AG04449 (cell line): ENCODE measurements around the gene SORL1.

Source experiments
- CTCF ChIA-PET: fragments of 350-600 bp; formaldehyde crosslinking; extraction: SDS; loops from one replicate; lab custom pipeline; 2021; ENCODE audit warnings: antibody characterized with exemption; lab: Yijun Ruan, JAX
- POLR2A ChIA-PET: fragments of 400-600, 350-600 bp; formaldehyde crosslinking; extraction: SDS; loops from one replicate; lab custom pipeline; 2020; ENCODE audit warnings: antibody characterized with exemption, inconsistent platforms; lab: Yijun Ruan, JAX
- DNase-seq: peaks from one replicate; pipeline ENCODE4 v3.0.0-alpha.2; 2010; ENCODE audit warnings: low read depth, low spot score
- H3K4me3 ChIP-seq: 2 replicates; pipeline ENCODE4 v1.5.1; 2011; ENCODE audit warnings: low read depth, mild to moderate bottlenecking, control low read depth, low read length
- CTCF ChIP-seq: IDR thresholded peaks from one replicate; pipeline ENCODE4 v1.5.1; 2011; ENCODE audit warnings: mild to moderate bottlenecking, moderate library complexity, low read length, control low read depth, inconsistent platforms; ENCODE audit not compliant: insufficient read depth; ENCODE audit errors: missing control alignments

Gene SORL1

GRCh38 chr11:121561240-121561639, 109.1 kb downstream of the SORL1 start:
- ChIA-PET CTCF (no interaction called here), POLR2A (no interaction called here)
- TF ChIP-seq CTCF, result no peak
- DNase-seq, result no peak
- H3K4me3 ChIP-seq, result no peak overlapping the region

GRCh38 chr11:121561716-121562115, 109.6 kb downstream of the SORL1 start:
- CTCF ChIA-PET, result no interaction called here
- POLR2A ChIA-PET, result no interaction called here
- no peak overlapping the region for H3K4me3 ChIP-seq
- TF ChIP-seq CTCF, result no peak
- DNase-seq, result no peak

DNA sequence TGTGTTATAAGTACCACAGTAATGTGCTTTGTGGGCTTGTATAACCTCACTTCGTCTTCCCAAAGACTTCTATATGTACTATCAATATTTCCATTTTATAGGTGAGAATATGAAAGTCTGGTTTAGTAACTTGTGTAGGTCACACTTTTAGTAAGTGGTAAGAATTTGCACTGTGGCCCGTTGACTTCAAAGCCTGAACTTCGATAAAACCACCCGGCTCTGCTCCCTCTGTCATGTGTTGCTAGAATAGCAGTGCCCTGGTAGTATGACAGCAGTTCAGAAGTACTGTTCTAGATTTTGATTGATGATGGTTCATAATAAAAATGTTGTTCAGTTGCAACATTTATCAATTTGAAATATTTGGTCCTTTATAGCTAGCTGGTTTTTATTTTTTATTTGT, 110.9 kb downstream of the SORL1 start:
- DNase-seq, result no peak
- ChIA-PET POLR2A (no interaction called here), CTCF (no interaction called here)
- no peak for TF ChIP-seq CTCF
- H3K4me3 ChIP-seq, result no peak overlapping the region

DNA sequence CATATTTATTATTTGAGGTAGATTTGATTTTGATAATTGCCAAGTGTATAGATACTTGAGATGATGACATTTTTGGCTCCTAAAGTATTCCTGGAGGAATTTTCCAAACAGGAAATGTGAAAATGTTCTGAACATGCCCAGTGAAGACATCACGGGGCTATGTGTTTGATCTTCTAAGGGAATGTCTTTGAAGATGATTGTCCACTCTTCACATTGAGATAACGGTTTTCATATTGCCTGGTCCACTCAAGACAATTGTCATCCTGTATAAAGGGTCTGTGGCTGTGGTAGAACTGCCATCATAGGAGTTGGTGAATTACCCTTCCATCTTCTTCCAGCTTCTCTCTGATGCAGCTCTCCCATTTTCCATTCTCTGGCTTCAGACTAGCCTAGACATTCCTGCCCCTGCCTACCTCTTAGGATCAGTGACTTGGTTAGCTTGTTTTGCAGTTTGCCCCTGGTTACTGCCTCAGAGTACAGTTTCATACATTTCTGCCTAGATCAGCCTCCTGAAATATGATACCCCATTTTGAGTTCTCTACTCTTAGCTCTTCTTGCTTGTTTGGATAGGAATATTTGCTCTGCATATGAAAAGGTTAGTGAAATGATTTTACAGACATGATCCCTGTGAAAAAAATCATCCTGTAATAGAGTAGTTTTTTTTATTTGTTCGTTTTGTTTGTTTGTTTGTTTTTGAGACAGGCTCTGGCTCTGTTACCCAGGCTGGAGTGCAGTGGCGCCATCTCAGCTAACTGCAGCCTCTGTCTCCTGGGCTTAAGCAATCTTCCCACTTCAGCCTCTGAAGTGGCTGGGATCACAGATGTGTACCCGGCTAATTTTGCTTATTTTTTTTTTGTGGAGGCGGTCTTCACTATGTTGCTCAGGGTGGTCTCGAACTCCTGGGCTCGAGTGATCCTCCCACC, 112.0 kb downstream of the SORL1 start:
- no peak overlapping the region for H3K4me3 ChIP-seq
- CTCF ChIA-PET, result no interaction called here
- POLR2A ChIA-PET, result no interaction called here
- DNase-seq, result no peak
- no peak for TF ChIP-seq CTCF

GRCh38 chr11:121564948-121565684, 113.0 kb downstream of the SORL1 start:
- no peak for TF ChIP-seq CTCF
- no peak overlapping the region for H3K4me3 ChIP-seq
- CTCF ChIA-PET, result no interaction called here
- POLR2A ChIA-PET, result no interaction called here
- no peak for DNase-seq
